ENCODE data around the gene CAPG.
"Not testable (repeated sequence)": the region's sequence is repeated elsewhere in the genome, so short reads cannot be mapped to it uniquely, and the experiment has no call there.

CAPG gene

DNA sequence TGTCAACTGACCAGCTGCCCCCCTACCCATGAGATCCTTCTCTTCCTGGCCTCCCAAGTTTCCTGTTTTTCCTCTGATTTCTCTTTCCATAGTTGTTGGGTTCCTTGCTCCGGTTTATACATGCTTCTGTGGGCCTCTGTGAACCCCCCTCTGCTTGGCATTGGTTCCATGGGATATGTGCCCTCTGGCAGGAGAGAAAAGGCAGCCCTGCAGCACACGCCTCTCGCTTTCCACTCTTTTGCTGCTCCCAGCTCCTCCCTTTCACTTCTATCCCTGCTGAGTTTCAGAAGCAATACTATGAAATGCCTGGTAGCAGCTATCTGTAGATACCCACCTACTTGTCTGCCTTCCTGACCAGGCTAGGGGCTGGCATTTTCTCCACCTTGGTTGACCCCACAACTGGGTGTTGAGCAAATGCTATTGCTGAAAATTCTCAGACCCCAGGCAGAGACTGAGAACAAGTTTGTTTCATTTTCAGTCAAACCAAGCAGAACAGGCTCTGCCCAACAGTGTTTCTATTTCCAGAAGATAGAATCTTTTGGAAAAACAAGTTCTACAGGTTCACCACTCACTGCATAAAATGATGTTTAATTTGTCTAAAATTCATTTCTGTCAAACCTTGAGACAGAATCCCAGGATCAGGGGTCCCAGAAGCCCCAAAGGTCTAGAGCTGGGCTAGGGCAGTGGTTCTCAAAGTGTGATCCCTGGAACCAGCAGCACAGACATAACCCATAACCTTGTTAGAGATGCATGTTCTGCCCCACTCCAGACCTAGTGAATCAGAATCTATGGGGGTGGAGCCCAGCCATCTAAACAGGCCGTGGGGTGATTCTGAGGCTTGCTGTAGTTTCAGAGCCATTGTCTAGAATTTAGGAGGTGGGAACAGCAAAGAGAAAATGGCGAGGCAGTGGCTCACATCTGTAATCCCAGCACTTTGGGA is 13.4 kb downstream of the CAPG start:
- no peak for DNase-seq (ENCODE audit: low spot score)

DNA sequence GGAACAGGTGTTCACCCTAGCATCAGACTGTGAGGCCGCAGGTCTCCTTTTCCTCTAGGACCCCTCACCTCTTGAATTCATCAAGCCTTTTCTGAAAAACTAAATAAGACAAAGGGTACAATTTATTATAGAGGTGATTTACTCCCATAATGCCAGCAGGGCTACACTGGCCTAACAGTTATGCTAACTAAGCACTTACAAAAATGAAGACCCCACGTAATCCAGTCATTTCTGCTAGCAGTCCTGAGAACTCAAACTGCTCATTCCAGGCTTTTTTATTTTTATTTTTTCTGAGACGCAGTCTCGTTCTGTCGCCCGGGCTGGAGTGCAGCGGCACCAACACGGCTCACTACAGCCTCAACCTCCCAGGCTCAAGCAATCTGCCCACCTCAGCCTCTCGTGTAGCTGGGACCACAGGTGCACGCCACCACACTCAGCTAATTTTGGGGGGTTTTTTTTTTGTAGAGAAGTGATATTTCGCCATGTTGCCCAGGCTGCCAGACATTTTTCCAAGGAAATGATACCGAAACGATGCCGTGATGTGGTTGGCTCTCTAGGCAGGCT is 14.2 kb downstream of the CAPG start:
- no peak for DNase-seq (ENCODE audit: low spot score)

DNA sequence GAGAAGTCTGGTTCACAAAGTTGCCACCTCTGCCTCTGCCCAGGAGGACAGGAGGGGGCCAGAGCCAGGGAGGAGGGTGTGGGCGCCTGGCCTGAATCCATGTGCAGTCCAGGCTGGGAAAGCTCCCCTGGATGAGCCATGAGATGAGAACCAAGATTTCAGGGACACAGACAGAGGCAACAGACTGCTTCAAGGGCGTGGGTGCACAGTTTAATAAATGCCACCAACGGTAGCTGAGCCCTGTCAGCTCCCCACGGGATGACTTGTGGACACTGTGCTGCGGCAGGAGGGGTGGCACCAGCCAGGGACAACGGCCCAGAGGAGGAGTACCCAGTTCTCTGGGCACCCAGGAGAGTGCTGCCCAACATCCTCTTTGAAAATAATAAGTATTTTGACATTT is 15.2 kb downstream of the CAPG start:
- DNase-seq (ENCODE audit: low spot score): no peak

DNA sequence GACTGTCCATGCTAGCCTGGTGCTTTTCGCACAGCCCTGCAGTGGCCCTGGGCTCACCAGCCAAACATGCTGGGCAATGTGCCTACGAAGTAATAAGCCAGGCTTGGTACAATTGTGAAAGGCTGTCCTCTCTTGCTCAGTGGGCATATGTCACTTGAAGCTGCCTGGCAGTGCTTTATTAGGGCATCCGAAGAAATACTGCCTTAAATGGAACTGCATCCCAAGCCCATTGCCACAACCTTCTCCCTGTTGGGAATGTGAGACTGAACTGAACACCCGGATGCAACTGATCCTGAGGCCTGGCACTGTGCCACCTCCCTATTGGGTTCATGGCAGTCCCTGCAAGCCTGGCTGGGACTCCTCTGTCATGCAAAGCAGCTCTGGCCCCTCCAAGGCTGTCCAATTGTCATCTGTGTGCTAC is 15.9 kb downstream of the CAPG start:
- no peak for DNase-seq (ENCODE audit: low spot score)

DNA sequence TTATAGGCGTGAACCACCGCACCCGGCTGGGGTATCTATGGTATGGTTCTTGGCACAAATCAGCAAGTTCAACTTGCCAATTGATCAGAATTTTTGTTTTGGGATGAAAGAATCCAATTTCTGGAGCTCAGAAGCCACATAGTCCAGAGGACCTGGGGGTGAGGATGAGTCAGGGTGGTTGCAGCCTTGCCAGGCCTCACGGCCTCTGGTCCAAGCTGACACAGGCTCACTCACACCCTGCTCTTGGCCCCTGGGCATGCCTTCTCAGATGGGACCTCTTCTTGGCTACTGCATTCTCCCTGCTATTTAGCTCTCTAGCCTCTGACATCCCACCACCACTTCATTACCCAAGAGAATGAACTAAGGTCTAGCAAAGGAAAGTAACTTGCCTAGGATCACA is 16.3 kb downstream of the CAPG start:
- no peak for DNase-seq (ENCODE audit: low spot score)

DNA sequence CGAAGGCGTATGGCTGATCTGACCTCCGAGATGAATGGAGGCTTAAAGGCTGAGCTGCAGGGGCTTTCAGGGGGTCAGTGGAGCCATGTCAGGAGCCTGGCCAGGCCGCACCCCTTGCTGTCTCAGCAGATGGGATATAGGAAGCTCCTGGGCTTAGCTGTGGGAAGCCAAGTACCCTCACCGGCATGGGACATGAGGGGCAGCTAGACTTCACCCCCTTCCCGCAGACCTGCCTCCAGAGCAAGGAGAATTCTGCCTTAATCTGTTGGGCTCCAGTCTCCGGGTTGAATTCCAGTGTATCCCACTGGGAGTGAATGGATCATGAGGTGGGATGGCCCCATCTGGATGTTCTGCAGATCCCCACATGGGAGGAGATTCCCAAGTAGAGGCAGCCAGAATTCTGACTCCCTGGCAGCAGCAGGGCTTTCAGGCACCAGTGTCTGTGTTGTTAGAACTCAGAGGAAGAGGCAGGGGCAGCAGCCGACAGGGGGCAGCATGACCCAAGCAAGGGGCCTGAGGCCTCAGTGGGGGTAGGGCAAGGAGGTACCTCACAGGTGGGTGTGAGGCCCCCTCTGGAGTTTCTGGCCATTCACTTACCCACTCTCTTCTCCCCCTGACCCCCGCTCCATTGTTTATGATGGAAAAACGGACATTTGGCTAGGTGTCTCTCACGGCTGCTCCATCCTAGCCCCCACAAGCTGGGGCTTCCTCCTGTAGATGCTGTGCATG is 19.1 kb downstream of the CAPG start:
- peak; percentile 54 for DNase-seq (ENCODE audit: low spot score)

DNA sequence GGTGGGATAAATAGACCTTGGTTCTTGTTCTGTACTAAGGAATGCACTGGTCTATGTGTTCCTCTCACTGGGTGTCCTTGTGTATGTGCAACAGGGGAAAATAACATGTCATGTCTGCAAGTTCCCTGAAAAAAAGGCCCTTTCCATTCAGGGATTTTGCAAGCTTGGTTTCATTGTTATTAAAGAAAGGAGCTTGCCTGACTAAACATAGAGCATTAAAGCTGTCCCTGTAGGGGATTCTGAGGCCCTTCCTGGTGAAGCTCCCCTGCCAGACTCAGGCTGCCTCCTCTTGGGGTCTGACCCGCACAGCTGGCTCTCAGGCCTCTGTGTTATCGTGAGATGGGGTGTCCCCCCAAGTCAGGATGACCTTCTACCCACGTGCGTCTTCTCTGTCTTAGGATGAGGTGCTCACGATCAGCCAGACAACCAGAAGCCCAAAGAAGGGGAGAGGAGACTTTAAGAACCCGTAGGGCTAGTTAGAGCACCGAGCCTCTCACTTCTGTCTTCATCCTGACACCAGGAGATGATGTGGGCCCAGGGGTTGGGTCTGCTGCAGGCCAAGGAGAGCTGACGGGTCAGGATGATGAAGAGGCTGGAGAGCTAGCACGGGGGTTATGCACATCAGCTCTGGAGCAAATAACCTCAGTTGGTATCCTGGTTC is 21.2 kb downstream of the CAPG start:
- no peak for DNase-seq (ENCODE audit: low spot score)

DNA sequence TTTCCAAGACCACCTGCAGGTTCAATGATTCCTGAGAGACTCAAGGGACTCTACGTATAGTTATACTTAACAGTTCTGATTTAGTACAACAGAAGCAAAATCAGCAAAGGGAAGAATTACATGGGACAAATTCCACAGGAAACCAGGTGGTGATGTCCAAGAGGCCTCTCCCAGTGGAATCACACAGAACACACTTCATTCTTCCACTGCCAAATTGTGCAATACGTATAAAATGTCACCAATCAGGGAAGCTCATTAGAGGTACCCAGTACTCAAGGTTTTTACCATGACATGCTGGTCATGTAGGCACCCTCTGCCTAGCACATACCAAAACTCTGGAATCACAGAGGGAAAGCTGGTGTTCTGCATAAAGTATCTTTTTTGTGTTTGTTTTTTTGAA is 22.4 kb downstream of the CAPG start:
- no peak for DNase-seq (ENCODE audit: low spot score)

DNA sequence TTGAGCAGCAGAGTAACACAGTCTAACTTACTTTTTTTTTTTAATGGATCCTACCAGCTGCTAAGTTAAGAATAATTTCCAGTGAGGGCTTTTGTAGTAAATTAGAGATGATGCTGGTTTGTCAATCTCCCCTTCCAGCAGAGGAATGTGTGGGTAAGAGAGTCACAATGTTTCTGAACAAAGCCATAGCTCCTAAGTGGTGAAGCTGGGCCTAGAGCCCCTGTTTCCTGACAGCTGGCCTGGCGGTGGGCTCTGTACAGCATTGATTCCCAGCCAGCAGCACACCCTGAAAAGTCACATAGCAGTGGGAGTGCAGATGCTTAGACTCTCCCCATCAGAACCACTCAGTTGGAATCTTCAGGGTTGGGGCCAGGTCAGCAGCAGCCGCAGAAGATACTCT is 24.4 kb downstream of the CAPG start:
- no peak for DNase-seq (ENCODE audit: low spot score)

DNA sequence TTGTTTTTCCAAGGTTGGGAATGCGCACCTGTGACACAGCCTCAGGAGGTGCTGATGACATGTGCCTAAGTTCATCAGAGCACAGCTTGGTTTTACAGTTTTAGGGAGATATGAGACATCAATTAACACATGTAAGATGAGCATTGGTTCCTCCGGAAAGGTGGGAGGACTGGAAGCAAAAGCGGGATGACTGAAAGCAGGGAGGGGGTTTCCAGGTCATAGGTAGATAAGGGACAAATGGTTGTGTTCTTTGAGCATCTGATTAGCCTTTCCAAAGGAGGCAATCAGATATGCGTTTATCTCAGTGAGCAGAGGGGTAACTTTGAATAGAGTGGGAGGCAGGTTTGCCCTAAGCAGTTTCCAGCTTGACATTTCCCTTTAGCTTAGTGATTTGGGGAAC is 26.3 kb downstream of the CAPG start:
- DNase-seq (ENCODE audit: low spot score): no peak

DNA sequence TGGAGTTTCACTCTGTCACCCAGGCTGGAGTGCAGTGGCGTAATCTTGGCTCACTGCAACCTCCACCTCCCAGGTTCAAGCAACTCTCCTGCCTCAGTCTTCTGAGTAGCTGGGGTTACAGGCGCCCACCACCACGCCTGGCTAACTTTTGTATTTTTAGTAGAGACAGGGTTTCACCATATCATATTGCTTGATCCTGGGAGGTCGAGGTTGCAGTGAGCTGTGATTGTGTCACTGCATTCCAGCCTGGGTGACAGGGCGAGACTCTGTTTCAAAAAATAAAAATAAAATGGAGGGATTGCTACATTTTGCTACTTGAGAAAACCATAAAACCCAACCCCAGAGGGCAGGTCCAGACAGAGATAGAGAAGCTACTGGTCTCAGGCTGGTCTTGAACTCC is 27.0 kb downstream of the CAPG start:
- DNase-seq (ENCODE audit: low spot score): not testable (repeated sequence)

DNA sequence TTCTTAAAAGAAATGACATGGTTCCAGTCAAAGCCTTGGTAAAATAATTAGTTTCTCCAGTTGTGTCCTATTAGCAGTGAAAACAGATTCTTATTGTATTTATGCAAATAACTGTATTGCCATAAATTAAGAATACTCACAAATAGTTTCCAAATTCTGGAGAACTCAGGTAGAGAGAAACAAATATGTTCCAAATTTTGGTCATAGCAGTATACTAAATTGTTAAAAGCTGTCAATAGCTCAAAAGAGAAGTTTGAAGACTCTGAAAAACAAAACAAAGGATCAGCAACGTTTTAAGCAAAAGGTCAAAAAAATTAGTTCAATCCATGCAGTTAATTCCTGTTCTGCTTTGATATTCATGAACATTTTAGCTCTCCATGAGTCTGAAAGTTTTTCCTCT is 30.1 kb downstream of the CAPG start:
- DNase-seq (ENCODE audit: low spot score): no peak

DNA sequence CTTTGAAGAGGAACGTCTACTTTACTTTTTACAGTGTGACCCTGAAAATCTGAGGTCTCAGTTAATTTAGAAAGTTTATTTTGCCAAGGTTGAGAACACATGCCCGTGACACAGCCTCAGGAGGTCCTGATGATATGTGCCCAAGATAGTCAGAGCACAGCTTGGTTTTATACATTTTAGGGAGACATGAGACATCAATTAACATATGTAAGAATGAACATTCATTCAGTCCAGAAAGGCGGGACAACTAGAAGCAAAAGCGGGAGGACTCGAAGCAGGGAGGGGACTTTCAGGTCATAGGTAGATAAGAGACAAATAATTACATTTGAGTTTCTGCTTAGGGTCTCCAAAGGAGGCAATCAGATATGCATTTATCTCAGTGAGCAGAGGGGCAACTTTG is 31.9 kb downstream of the CAPG start:
- DNase-seq (ENCODE audit: low spot score): no peak

DNA sequence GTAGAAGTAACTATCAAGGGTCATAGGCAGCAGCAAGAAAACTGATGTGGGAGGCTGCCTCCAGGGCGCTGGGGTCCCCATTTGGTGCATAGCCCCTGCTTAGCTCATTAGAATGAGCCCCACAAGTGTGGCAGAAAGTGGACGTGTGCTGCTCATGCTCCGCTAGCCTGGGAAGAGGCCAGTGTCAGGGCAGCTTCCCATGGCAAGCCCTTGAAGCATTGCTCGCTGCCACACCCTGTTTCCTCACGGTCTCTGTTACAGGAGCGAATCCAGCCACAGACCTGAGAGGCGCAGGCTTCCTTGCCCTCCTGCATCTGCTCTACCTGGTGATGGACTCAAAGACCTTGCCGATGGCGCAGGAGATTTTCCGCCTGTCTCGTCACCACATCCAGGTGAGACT is 33.1 kb downstream of the CAPG start:
- no peak for DNase-seq (ENCODE audit: low spot score)

DNA sequence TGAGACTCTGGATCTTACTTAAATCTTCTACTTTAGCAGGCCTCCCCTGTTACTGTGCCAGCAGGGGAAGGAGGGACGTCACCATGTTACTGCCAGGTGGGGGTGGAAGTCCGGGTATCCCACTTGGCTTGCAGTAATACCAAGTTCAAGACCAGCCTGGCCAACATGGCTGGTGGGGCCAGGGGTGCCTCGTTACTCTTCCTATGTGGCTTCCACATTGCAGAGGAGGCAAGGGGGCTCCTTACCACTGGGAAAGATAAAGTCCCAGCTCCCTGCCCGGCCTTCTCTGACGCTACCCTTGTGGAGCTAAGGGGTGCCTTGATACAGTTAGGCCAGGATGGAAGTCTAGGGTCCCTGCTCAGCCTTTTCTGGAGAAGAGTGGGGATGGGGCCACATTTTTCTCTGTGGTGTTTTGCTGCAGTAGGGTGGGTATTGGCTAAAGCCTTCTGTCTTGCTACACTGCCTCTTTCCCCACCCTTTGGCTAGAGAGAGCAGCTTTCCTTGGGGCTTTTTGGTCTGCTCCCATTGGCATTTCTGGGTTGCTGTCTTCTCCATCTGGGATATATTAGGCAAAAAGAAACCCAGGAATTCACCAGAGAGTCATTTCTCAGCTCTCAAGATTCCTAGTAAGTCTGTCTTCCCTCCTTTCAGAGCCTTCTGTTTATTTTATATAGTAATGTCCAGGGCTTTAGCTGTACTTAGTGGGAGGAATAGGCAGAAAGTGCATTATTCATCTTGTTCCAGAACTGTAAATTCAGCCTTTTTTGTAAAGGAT is 33.7 kb downstream of the CAPG start:
- no peak for DNase-seq (ENCODE audit: low spot score)

DNA sequence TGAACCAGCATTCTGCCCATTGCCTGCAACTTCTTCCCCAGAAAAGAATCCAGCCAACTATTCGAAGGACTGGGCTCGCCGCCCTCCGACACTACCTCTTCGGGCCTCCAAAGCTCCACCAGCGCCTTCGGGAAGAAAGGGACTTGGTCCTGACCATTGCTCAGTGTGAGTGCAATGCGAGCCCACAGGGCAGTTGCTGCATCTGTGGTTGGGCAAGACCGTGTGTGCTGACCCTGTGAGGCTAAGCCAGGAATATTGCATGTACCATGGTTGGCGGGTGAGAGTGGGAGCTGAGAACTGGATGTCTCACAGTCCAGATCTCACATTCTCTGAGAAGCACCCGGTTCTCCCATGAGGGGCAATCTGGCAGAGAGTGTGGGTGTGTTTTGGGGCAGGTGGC is 39.1 kb downstream of the CAPG start:
- no peak for DNase-seq (ENCODE audit: low spot score)

DNA sequence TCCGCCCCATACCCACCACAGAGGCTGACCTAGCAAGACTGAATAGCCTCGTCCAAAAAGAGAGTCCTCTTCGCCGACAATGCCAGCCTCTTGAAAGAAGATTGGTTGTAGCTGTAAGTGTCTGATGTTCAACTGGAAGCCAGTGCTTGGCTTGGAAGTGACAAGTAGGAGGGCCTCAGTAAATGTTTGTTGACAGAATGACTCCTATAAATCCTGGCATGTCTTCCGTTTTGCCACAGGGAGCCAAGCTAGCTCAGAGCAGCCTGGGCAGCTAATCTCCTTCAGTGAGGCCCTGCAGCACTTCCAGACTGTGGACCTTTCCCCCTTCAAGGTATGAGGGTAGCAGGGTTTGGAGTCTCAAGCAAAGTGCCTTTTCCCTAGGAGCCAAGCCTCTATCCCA is 40.7 kb downstream of the CAPG start:
- no peak for DNase-seq (ENCODE audit: low spot score)

DNA sequence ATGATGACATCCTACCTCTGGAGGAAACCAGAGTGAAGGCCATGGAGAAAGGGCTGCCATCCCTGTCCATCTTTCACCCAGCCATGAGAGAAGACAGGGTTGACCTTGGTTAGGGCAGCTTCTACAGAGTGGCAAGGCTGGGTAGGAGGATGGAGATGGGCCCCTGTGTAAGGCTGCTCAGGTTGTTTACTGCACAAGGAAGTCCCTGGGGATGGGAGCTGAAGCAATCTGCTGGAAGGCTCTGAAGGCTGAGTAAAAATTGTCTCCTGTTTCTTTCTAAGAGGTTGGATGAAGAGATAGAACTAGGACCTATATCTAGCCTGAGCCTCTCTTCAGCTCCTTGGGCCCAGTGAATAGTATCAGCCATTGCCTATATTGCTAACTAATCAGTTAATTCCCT is 41.2 kb downstream of the CAPG start:
- no peak for DNase-seq (ENCODE audit: low spot score)

DNA sequence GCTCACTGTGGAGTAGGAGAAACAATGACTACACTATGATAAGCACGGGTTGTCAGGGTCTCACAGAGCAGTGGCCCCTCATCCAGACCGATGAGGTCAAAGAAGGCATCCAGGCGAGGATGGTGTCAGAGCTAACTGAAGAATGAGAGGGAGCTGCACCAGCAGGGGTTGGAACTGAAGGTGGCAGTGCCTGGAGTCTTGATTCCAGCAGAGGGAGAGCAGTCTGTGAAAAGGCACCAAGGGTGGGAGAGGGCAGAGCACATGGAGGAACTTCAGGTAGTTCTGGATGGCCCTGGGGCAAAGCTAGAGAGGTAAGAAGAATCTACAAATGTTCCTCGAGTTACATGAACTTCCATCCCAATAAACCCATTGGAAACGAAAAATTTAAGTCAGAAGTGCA is 43.0 kb downstream of the CAPG start:
- no peak for DNase-seq (ENCODE audit: low spot score)

DNA sequence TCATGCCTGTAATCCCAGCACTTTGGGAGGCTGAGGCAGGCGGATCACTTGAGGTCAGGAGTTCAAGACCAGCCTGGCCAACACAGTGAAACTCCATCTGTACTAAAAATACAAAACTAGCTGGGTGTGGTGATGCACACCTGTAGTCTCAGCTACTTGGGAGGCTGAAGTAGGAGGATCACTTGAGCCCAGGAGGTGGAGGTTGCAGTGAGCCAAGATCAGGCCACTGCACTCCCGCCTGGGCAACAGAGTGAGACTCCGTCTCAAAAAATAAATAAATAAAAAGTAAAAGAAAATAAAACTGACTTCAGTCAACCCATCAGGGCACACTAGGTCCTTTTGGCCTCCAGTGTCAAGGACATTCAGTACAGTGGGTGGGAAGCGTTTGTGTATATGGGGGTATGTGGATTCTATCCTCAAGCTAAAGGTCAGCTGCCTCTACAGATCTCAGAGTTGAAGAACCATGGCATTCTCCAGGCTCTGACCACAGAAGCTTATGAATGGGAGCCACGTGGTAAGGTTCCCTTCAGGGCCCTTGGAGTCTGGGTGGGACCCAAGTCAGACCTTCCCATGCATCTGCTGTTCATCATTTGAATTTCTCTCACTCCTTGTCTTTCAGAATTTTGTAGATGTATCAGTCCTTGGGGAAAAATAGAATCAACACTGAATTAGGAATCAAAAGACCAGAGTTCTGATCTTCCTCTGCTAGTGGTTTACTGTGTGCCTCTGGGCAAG is 47.3 kb downstream of the CAPG start:
- DNase-seq (ENCODE audit: low spot score): not testable (repeated sequence)

DNA sequence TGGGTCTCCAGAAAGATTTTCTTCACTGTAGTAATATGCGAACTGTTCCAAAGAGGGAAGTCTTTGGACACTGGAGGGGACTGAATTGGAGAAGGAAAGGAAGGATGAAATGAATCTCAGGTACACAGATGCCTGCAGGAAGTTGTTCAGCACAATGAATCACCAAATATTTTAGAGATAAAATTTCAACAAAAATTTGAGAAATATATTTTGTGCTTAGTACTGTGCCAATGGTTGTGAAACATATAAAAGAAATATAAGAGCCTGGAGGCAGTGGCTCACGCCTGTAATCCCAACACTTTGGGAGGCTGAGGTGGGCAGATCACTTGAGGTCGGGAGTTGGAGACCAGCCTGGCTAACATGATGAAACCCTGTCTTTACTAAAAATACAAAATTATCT is 52.4 kb downstream of the CAPG start:
- no peak for DNase-seq (ENCODE audit: low spot score)

Data from hematopoietic multipotent progenitor cell treated with erythropoietin and hydrocortisone succinate and interleukin-3 and kit ligand, for 17 days (in vitro differentiated cells).